AG04450 (cell line): ENCODE data around the gene CGNL1. TPM values are rescaled to one million over a fixed set of nuclear protein-coding genes. Genes with fewer than 3 reads are reported as not detected.

Experiments
- CTCF ChIA-PET: fragments of 300-600, 350-600 bp; formaldehyde crosslinking; extraction: SDS; loops from one replicate; lab custom pipeline; 2022; ENCODE audit warnings: antibody characterized with exemption, inconsistent platforms; lab: Charles Lee
- POLR2A ChIA-PET: fragments of 350-600 bp; formaldehyde crosslinking; extraction: SDS; loops from one replicate; lab custom pipeline; 2021; ENCODE audit warnings: antibody characterized with exemption, inconsistent platforms; lab: Yijun Ruan, JAX
- DNase-seq: peaks from one replicate; pipeline ENCODE4 v3.0.0-alpha.2; 2011; ENCODE audit warnings: low read depth, low spot score
- H3K27ac ChIP-seq: one replicate; pipeline ENCODE4 v1.5.1; 2012; ENCODE audit warnings: low read depth, low read length, control low read depth
- H3K27me3 ChIP-seq: one replicate; pipeline ENCODE4 v1.6.0; 2012; ENCODE audit warnings: low read length; ENCODE audit not compliant: control insufficient read depth, insufficient read depth
- H3K4me3 ChIP-seq: 2 replicates; pipeline ENCODE4 v1.5.1; 2011; ENCODE audit warnings: mild to moderate bottlenecking, low read depth, low read length, control low read depth
- H3K9me3 ChIP-seq: 2 replicates; pipeline ENCODE4 v1.5.1; 2012; ENCODE audit warnings: low read length; ENCODE audit not compliant: control insufficient read depth, insufficient read depth
- CTCF ChIP-seq: IDR thresholded peaks from 2 replicates; pipeline ENCODE4 v1.5.1; 2011; ENCODE audit warnings: low read depth, low read length, control low read depth, inconsistent platforms
- polyA plus RNA-seq: library from polyadenylated mRNA; depleted of rRNA; stranded (reverse); fragments of >200 nt; gene quantifications from 2 replicates; pipeline ENCODE4 v1.2.3, GENCODE V29; 2011

The CGNL1 gene
- polyA plus RNA-seq, 1 experiment: 0.25 TPM

GRCh38 chr15:57529748-57530147, 153.4 kb downstream of the CGNL1 start:
- Histone ChIP-seq H3K27ac (no peak overlapping the region), H3K4me3 (no peak overlapping the region), H3K27me3 (peaks cover 5% of the 10 kb centered on the region), H3K9me3 (no peaks in the 10 kb centered on the region)
- ChIA-PET POLR2A (no interaction called here), CTCF (interaction anchor here (1.4 to 6.4 kb wide), 6 partner anchors 13 to 1038 kb away, joined by 4 to 503 read pairs (median 46); no protein-coding TSS in a partner anchor)
- no peak for TF ChIP-seq CTCF
- no peak for DNase-seq

GRCh38 chr15:57532731-57533447, 156.6 kb downstream of the CGNL1 start:
- CTCF ChIA-PET: interaction anchor here (2.9 to 3.0 kb wide), 2 partner anchors 9 to 192 kb away, joined by 20 to 28 read pairs; no protein-coding TSS in a partner anchor
- no peak overlapping the region for H3K27ac ChIP-seq

GRCh38 chr15:57533448-57533799, 157.1 kb downstream of the CGNL1 start:
- Histone ChIP-seq H3K9me3 (no peaks in the 10 kb centered on the region), H3K27me3 (peaks cover 5% of the 10 kb centered on the region), H3K4me3 (no peak overlapping the region), H3K27ac (no peak overlapping the region)
- no peak for DNase-seq
- ChIA-PET POLR2A (interaction anchor here (0.7 kb wide), 1 partner anchor 106 kb away, joined by 3 read pairs; no protein-coding TSS in a partner anchor), CTCF (interaction anchor here (2.9 to 3.0 kb wide), 2 partner anchors 9 to 193 kb away, joined by 20 to 28 read pairs; no protein-coding TSS in a partner anchor)
- no peak for TF ChIP-seq CTCF

More at GRCh38 chr15:57532731-57533447, 156.6 kb downstream of the CGNL1 start:
- Histone ChIP-seq H3K27me3 (peaks cover 5% of the 10 kb centered on the region), H3K4me3 (no peak overlapping the region), H3K9me3 (no peaks in the 10 kb centered on the region)
- TF ChIP-seq CTCF: no peak
- no peak for DNase-seq
- POLR2A ChIA-PET: interaction anchor here (0.7 kb wide), 1 partner anchor 107 kb away, joined by 3 read pairs; no protein-coding TSS in a partner anchor

- TF ChIP-seq CTCF: no peak
- Histone ChIP-seq H3K9me3 (no peaks in the 10 kb centered on the region; the same call in 1 of the 2 replicates), H3K4me3 (no peak overlapping the region), H3K27me3 (peaks cover 6% of the 10 kb centered on the region), H3K27ac (no peak overlapping the region)
- DNase-seq: no peak
- ChIA-PET CTCF (interaction anchor here (2.9 to 3.0 kb wide), 2 partner anchors 8 to 194 kb away, joined by 20 to 28 read pairs; no protein-coding TSS in a partner anchor), POLR2A (no interaction called here)
Measured at GRCh38 chr15:57534281-57534680, 158.0 kb downstream of the CGNL1 start.

GRCh38 chr15:57537072-57537471, 160.8 kb downstream of the CGNL1 start:
- POLR2A ChIA-PET: no interaction called here
- peaks cover 6% of the 10 kb centered on the region for H3K27me3 ChIP-seq
- DNase-seq: no peak
- H3K4me3 ChIP-seq: no peak overlapping the region
- CTCF ChIA-PET: interaction anchor here (0.8 to 1.3 kb wide), 3 partner anchors 9 to 1046 kb away, joined by 3 to 9 read pairs (median 3); no protein-coding TSS in a partner anchor
- no peaks in the 10 kb centered on the region; the same call in 1 of the 2 replicates for H3K9me3 ChIP-seq
- TF ChIP-seq CTCF: no peak
- H3K27ac ChIP-seq: no peak overlapping the region
